Hematopoietic multipotent progenitor cell (in vitro differentiated cells): Measurements from ENCODE around the gene DNAH10. TPM values are rescaled to one million over a fixed set of nuclear protein-coding genes. Genes with fewer than 3 reads are reported as not detected.
"Not testable (repeated sequence)": the region's sequence is repeated elsewhere in the genome, so short reads cannot be mapped to it uniquely, and the experiment has no call there.

Source experiments
- DNase-seq, 3 donors: peaks; one replicate each; pipeline ENCODE4 v3.0.0-alpha.2; 2011 to 2015; ENCODE audit warnings: low read depth in 2 of 3, low spot score in 2 of 3
- total RNA-seq: library from RNA; depleted of rRNA; stranded (reverse); fragments of >200 nt; gene quantifications from one replicate; pipeline ENCODE4 v1.2.3, GENCODE V29; 2012

Gene DNAH10
- total RNA-seq, 1 donor = 1.3 TPM

- DNase-seq = peak in 1 of 3 donors; percentile 49
Observed at GRCh38 chr12:123900871-123901376, 138.8 kb downstream of the DNAH10 start.

- DNase-seq = no peak
Observed at GRCh38 chr12:123902821-123903220, 140.7 kb downstream of the DNAH10 start.

GRCh38 chr12:123903301-123904065 lies 141.4 kb downstream of the DNAH10 start:
- no peak for DNase-seq

GRCh38 chr12:123905319-123905925 lies 143.3 kb downstream of the DNAH10 start:
- peak; percentile 54 to 82 (median 59) for DNase-seq

GRCh38 chr12:123906711-123907420 lies 144.8 kb downstream of the DNAH10 start:
- DNase-seq = no peak

GRCh38 chr12:123907726-123908476 lies 145.8 kb downstream of the DNAH10 start:
- no peak for DNase-seq

- no peak for DNase-seq
Observed at GRCh38 chr12:123908884-123909725, 147.0 kb downstream of the DNAH10 start.

GRCh38 chr12:123910057-123910456 lies 148.0 kb downstream of the DNAH10 start:
- no peak for DNase-seq

GRCh38 chr12:123910761-123911193 lies 148.7 kb downstream of the DNAH10 start:
- DNase-seq = peak in 1 of 3 donors; percentile 35

GRCh38 chr12:123911672-123912409 lies 149.7 kb downstream of the DNAH10 start:
- not testable (repeated sequence) for DNase-seq

GRCh38 chr12:123912415-123913380 lies 150.6 kb downstream of the DNAH10 start:
- peak in 1 of 3 donors; percentile 46 for DNase-seq

GRCh38 chr12:123914726-123915333 lies 152.7 kb downstream of the DNAH10 start:
- DNase-seq = no peak

- no peak for DNase-seq
Observed at GRCh38 chr12:123916729-123917128, 154.6 kb downstream of the DNAH10 start.

GRCh38 chr12:123917337-123917850 lies 155.3 kb downstream of the DNAH10 start:
- no peak for DNase-seq

- no peak for DNase-seq
Observed at GRCh38 chr12:123919980-123920360, 157.9 kb downstream of the DNAH10 start.

GRCh38 chr12:123923038-123923437 lies 160.9 kb downstream of the DNAH10 start:
- DNase-seq = no peak

- no peak for DNase-seq
Observed at GRCh38 chr12:123923927-123924326, 161.8 kb downstream of the DNAH10 start.
